ENCODE measurements around the gene WDSUB1.

The WDSUB1 gene

DNA sequence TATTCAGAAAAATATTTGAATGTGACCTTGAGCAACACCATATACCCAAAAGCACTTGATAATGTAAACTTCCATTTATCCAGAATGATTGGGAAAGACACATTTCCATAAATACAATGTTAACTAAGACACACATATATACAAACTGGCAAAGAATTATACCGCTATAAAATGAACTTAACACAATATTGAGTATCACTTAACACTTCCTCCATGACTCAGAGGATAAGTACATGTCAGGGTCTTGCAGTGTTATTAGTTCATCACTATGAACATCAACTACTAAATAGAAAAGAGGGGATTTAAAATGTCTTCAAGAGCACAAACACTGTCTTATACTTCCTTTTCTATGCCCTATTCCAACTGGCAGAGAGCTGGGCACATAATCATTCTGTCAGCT lies 18.6 kb downstream of the WDSUB1 start:
- TF ChIP-seq, protein P1, sequence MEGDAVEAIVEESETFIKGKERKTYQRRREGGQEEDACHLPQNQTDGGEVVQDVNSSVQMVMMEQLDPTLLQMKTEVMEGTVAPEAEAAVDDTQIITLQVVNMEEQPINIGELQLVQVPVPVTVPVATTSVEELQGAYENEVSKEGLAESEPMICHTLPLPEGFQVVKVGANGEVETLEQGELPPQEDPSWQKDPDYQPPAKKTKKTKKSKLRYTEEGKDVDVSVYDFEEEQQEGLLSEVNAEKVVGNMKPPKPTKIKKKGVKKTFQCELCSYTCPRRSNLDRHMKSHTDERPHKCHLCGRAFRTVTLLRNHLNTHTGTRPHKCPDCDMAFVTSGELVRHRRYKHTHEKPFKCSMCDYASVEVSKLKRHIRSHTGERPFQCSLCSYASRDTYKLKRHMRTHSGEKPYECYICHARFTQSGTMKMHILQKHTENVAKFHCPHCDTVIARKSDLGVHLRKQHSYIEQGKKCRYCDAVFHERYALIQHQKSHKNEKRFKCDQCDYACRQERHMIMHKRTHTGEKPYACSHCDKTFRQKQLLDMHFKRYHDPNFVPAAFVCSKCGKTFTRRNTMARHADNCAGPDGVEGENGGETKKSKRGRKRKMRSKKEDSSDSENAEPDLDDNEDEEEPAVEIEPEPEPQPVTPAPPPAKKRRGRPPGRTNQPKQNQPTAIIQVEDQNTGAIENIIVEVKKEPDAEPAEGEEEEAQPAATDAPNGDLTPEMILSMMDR (IDR thresholded peaks at IDR 0.05): no peak
- H3K4me3 ChIP-seq: no peak overlapping the region
- no peak overlapping the region for H3K27ac ChIP-seq
- DNase-seq (ENCODE audit: low spot score): no peak

DNA sequence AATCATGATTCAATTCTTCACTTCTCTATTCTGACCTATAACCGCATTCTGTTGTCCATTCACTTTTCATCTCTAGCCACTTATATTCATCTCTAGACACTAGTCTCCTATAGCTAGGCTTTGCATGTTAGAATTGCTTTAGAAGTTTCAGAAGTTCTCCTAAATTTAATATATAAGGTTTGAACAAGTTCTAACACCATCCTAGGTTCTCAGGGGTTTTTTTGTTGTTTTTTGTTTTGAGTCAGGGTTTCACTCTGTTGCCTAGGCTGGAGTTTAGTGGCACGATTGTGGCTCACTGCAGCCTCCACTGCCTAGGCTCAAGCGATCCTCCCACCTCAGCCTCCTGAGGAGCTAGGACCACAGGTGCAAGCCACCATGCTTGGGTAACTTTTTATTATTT lies 19.9 kb downstream of the WDSUB1 start:
- TF ChIP-seq, protein P1 (IDR thresholded peaks at IDR 0.05): no peak

DNA sequence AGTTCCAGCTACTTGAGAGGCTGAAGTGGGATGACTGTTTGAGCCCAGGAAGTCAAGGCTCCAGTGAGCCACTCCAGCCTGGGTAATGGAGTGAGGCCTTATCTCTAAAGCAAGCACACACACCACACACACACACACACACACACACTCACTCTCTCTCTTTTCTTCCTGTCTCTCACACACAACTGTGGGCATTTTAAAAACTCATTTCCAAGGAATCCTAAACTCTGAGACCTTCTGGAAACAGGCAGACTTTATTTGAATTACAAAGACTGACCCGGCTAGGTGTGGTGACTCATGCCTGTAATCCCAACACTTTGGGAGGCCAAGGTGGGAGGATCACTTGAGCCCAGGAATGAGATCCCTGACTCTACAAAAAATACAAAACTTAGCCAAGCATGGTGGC lies 21.3 kb downstream of the WDSUB1 start:
- Histone ChIP-seq H3K4me3 (no peak overlapping the region), H3K27ac (no peak overlapping the region)
- DNase-seq (ENCODE audit: low spot score): no peak
- TF ChIP-seq, protein P1 (IDR thresholded peaks at IDR 0.05): no peak

More for the DNA sequence above, 19.9 kb downstream of the WDSUB1 start:
- Histone ChIP-seq H3K4me3 (no peak overlapping the region), H3K27ac (no peak overlapping the region)
- DNase-seq (ENCODE audit: low spot score): no peak

DNA sequence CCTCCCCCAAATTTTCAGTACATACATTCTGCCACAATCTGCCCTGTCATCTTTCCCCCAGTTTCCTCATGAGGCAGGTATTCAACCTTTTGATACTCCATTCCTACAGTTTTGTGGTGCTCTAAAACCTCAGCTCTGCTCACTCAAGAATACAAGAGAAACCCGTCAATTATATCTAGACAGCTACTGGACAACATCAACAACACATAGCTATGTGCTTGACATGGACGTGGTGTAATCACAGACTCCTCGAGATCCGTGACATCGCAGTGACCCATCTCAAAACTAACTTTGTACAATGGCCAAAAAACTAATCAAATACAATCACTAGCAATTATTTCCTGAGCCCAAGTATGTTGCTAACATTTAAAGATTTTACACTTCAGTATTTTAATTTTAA lies 23.6 kb downstream of the WDSUB1 start:
- TF ChIP-seq, protein P1 (IDR thresholded peaks at IDR 0.05): no peak
- no peak for DNase-seq (ENCODE audit: low spot score)
- no peak overlapping the region for H3K4me3 ChIP-seq
- H3K27ac ChIP-seq: no peak overlapping the region

DNA sequence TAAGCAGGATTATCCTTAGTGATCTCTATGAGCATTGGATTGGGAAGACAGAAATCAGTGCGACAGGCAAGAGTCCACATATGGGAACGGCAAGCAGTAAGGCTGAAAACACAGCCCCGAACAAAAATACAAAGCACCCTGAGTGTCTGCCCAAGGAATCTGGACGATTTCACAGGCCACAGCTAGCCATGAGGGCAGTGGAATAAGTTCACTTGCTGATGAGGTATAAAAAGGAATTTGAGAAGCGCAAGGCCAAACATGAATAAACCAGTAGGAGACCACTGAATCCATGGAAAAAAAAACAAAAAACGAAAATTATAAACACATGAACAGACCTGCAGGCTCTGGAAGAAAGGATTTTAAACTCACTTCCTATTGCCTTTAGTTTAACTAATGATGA lies 24.3 kb downstream of the WDSUB1 start:
- H3K27ac ChIP-seq: no peak overlapping the region

DNA sequence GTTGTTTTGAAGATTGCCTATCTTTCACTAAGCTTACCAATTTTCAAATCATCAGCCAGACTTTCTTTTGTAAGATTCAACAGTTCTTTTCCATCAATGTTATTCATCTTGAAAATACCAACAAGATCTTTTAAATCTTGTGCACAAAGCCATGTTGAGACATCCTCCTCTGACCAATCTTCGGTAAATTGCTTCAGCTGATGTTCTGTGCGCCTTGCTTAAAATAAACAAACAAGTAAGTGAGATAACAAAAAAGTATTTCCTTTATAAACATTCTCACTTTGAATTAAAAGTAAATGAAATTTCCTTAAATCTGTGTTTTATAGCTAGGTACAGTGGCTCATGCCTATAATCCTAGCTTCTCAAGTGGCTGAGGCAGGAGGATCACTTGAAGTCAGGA lies 30.3 kb downstream of the WDSUB1 start:
- no peak for DNase-seq (ENCODE audit: low spot score)
- TF ChIP-seq, protein P1 (IDR thresholded peaks at IDR 0.05): no peak
- Histone ChIP-seq H3K27ac (no peak overlapping the region), H3K4me3 (no peak overlapping the region)

More for the DNA sequence above, 24.3 kb downstream of the WDSUB1 start:
- TF ChIP-seq, protein P1 (IDR thresholded peaks at IDR 0.05): no peak
- DNase-seq (ENCODE audit: low spot score): no peak
- H3K4me3 ChIP-seq: no peak overlapping the region

DNA sequence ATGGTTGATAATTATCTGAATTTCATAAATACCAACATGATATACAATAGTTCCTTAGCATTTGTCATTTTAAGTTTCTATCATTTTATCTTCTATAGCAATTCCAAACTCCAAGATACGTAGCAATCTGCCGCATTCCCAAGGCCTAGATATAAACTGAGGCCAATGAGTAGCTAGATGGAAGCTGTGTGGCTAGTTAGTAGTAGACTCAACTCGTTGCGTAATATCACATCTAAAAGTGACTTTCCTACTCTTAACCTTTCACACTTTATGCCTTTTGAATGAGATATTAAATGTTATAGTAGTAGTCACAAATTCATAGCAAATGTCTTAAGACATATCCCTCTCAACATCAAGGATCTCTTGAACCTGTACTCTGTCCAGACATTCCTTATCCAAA lies 33.6 kb downstream of the WDSUB1 start:
- TF ChIP-seq, protein P1 (IDR thresholded peaks at IDR 0.05): no peak
- H3K4me3 ChIP-seq: no peak overlapping the region
- DNase-seq (ENCODE audit: low spot score): no peak
- H3K27ac ChIP-seq: no peak overlapping the region

Measured in coronary artery (tissue), 2 donors.